HepG2 (cell line): ENCODE data around the gene SCN7A. TPM values are rescaled to one million over a fixed set of nuclear protein-coding genes. Genes with fewer than 3 reads are reported as not detected.

Source experiments
- CC2D1A ChIP-seq: sonication (generic); formaldehyde crosslinking; IDR thresholded peaks from 2 replicates; pipeline ENCODE4 v1.8.1; 2023; ENCODE audit warnings: mild to moderate bottlenecking, missing genetic modification reagents
- FOXK2 ChIP-seq: fragments of 450-650 bp; IDR thresholded peaks from 2 replicates; pipeline ENCODE4 v1.6.1; 2016
- JARID2 ChIP-seq: sonication (generic); formaldehyde crosslinking; IDR thresholded peaks from 2 replicates; pipeline ENCODE4 v1.8.1; 2023; ENCODE audit warnings: missing genetic modification reagents, inconsistent platforms; ENCODE audit not compliant: insufficient replicate concordance
- LRRFIP1 ChIP-seq: sonication (generic); formaldehyde crosslinking; conservative IDR thresholded peaks from 2 replicates; pipeline ENCODE4 v1.4.0; 2020; ENCODE audit warnings: missing genetic modification reagents
- MLLT10 ChIP-seq: sonication (generic); formaldehyde crosslinking; IDR thresholded peaks from 2 replicates; pipeline ENCODE4 v1.4.0; 2020; ENCODE audit warnings: missing genetic modification reagents
- NCOR1 ChIP-seq: fragments of 200-600 bp; sonication (generic); IDR thresholded peaks from 2 replicates; pipeline ENCODE4 v1.7.0; 2017; ENCODE audit warnings: antibody characterized with exemption, low read length, borderline replicate concordance
- NR2C2 ChIP-seq: sonication (generic); formaldehyde crosslinking; IDR thresholded peaks from 2 replicates; pipeline ENCODE4 v1.4.0; 2020; ENCODE audit warnings: missing genetic modification reagents, mild to moderate bottlenecking, moderate library complexity, borderline replicate concordance
- PLRG1 ChIP-seq: fragments of 450-650 bp; conservative IDR thresholded peaks from 2 replicates; pipeline ENCODE4 v1.6.1; 2016
- POLR2AphosphoS2 ChIP-seq: IDR thresholded peaks from 2 replicates; pipeline ENCODE4 v1.6.1; 2011; ENCODE audit warnings: low read depth, low read length, improper control_type of control experiment
- PRDM15 ChIP-seq: sonication (generic); formaldehyde crosslinking; IDR thresholded peaks from 2 replicates; pipeline ENCODE4 v1.4.0; 2020; ENCODE audit warnings: missing genetic modification reagents
- PRPF4 ChIP-seq: fragments of 200-400 bp; formaldehyde crosslinking; IDR thresholded peaks from 2 replicates; pipeline ENCODE4 v1.6.1; 2016; ENCODE audit warnings: low read length, low read depth; ENCODE audit not compliant: poor library complexity, severe bottlenecking
- REXO4 ChIP-seq: sonication (generic); formaldehyde crosslinking; IDR thresholded peaks from 2 replicates; pipeline ENCODE4 v1.8.0; 2022; ENCODE audit warnings: missing genetic modification reagents, mild to moderate bottlenecking, borderline replicate concordance
- TMF1 ChIP-seq: sonication (generic); formaldehyde crosslinking; IDR thresholded peaks from 2 replicates; pipeline ENCODE4 v1.8.1; 2022; ENCODE audit warnings: low read depth, missing genetic modification reagents
- ZNF124 ChIP-seq: sonication (generic); formaldehyde crosslinking; IDR thresholded peaks from 2 replicates; pipeline ENCODE4 v1.4.0; 2020; ENCODE audit warnings: missing genetic modification reagents
- ZNF691 ChIP-seq: sonication (generic); formaldehyde crosslinking; IDR thresholded peaks from 2 replicates; pipeline ENCODE4 v1.4.0; 2020; ENCODE audit warnings: missing genetic modification reagents, low read depth, mild to moderate bottlenecking, borderline replicate concordance
- ZNF713 ChIP-seq: sonication (generic); formaldehyde crosslinking; IDR thresholded peaks from 2 replicates; pipeline ENCODE4 v1.4.0; 2020; ENCODE audit warnings: mild to moderate bottlenecking, missing genetic modification reagents
- polyA plus RNA-seq, 8 experiments: library from polyadenylated mRNA; depleted of rRNA in 3 of 8; stranded (reverse) in 7 of 8; unstranded in 1 of 8; fragments of >200 nt; fragmentation: Illumina TruSeq in 4 of 8; extraction: Trizol in 4 of 8; gene quantifications; 2 replicates each; pipeline versions ENCODE4 v1.2.1 to v1.2.3, GENCODE V29; 2011 to 2016; ENCODE audit warnings: low read depth in 4 of 8, missing spikeins in 1 of 8, mixed read lengths in 1 of 8; ENCODE audit not compliant: insufficient read depth in 1 of 8
- total RNA-seq, 5 experiments: library from RNA; depleted of rRNA; stranded (reverse); fragments of >200 nt; fragmentation: Illumina TruSeq; extraction: Trizol; gene quantifications; 2 replicates each; pipeline ENCODE4 v1.2.3, GENCODE V29; 2016; ENCODE audit warnings: low read depth in 1 of 5
- TF ChIP-seq, protein P1 (sequence below): sonication (generic); formaldehyde crosslinking; IDR thresholded peaks from 2 replicates; pipeline ENCODE4 v1.5.0; 2020; ENCODE audit warnings: mild to moderate bottlenecking, missing genetic modification reagents, borderline replicate concordance

Gene SCN7A
- total and polyA plus RNA-seq, 2 of the 13 experiments (the other 11 are each of a cell fraction or from before 2014, with no cell fraction given): 0.01 TPM; not detected in 1

GRCh38 chr2:166375736-166376487, 118.1 kb downstream of the SCN7A start, which contains the start of gene SCN9A (continued):
- TF ChIP-seq LRRFIP1 (CRISPR knock-in tag) (no peak), POLR2AphosphoS2 (no peak), CC2D1A (CRISPR knock-in tag) (no peak), PRPF4 (no peak), ZNF124 (CRISPR knock-in tag) (0 out of 2 replicates have a peak, but pooled peaks have one; percentile 61), REXO4 (no peak), NCOR1 (peak; percentile 23; the same call in 1 of the 2 replicates), PRDM15 (CRISPR knock-in tag) (peak; percentile 78; the same call in 1 of the 2 replicates), TMF1 (CRISPR knock-in tag) (peak; percentile 79), NR2C2 (CRISPR knock-in tag) (no peak; the same call in 1 of the 2 replicates), PLRG1 (no peak), JARID2 (CRISPR knock-in tag) (no peak), MLLT10 (CRISPR knock-in tag) (no peak), ZNF691 (CRISPR knock-in tag) (peak; percentile 85; the same call in 1 of the 2 replicates), ZNF713 (0 out of 2 replicates have a peak, but pooled peaks have one; percentile 77), FOXK2 (no peak)
- TF ChIP-seq, protein P1, sequence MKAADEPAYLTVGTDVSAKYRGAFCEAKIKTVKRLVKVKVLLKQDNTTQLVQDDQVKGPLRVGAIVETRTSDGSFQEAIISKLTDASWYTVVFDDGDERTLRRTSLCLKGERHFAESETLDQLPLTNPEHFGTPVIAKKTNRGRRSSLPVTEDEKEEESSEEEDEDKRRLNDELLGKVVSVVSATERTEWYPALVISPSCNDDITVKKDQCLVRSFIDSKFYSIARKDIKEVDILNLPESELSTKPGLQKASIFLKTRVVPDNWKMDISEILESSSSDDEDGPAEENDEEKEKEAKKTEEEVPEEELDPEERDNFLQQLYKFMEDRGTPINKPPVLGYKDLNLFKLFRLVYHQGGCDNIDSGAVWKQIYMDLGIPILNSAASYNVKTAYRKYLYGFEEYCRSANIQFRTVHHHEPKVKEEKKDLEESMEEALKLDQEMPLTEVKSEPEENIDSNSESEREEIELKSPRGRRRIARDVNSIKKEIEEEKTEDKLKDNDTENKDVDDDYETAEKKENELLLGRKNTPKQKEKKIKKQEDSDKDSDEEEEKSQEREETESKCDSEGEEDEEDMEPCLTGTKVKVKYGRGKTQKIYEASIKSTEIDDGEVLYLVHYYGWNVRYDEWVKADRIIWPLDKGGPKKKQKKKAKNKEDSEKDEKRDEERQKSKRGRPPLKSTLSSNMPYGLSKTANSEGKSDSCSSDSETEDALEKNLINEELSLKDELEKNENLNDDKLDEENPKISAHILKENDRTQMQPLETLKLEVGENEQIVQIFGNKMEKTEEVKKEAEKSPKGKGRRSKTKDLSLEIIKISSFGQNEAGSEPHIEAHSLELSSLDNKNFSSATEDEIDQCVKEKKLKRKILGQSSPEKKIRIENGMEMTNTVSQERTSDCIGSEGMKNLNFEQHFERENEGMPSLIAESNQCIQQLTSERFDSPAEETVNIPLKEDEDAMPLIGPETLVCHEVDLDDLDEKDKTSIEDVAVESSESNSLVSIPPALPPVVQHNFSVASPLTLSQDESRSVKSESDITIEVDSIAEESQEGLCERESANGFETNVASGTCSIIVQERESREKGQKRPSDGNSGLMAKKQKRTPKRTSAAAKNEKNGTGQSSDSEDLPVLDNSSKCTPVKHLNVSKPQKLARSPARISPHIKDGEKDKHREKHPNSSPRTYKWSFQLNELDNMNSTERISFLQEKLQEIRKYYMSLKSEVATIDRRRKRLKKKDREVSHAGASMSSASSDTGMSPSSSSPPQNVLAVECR (CRISPR knock-in tag): peak; percentile 91; the same call in 1 of the 2 replicates
